Measurements from ENCODE around the gene SPATA20. TPM values are rescaled to one million over a fixed set of nuclear protein-coding genes. Genes with fewer than 3 reads are reported as not detected.
A peak's percentile ranks its signal among the peaks of the same experiment; 100 is the strongest.

The SPATA20 gene
- total and polyA plus RNA-seq, 11 donors, result 13.8 to 83.0 (median 52.3) TPM

DNA sequence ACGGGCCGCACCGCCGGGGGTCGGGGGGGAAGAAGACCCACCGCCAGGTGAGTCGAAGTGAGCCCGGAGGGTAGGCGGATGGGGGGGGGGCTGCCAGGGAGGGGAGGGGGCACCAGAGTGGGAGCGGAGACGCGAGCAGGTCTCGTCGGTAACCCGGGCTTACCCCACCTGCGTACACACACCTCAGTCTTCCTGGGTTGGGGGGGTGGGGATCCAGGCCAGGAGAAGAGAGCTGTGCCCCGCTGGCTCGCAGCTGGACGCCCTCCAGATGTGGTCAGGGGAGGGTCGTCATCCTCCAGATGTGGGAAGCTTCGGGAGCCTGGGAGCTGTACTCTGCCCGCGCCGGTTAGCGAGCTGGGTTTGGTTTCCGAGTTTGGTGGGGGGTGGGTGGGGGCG lies 14.8 kb downstream of the SPATA20 start:
- DNase-seq (no peak), ATAC-seq (no peak)
- Histone ChIP-seq H3K4me3 (peak overlapping the region in 1 of 12 donors; percentile 65), H3K4me1 (peaks cover 12 to 50% (median 29%) of the 10 kb centered on the region in 12 donors), H3K36me3 (no peaks in the 10 kb centered on the region), H3K27ac (no peak overlapping the region), H3K9me3 (no peaks in the 10 kb centered on the region), H3K27me3 (peaks cover 27 to 86% (median 53%) of the 10 kb centered on the region in 9 donors)
- TF ChIP-seq, protein P1, sequence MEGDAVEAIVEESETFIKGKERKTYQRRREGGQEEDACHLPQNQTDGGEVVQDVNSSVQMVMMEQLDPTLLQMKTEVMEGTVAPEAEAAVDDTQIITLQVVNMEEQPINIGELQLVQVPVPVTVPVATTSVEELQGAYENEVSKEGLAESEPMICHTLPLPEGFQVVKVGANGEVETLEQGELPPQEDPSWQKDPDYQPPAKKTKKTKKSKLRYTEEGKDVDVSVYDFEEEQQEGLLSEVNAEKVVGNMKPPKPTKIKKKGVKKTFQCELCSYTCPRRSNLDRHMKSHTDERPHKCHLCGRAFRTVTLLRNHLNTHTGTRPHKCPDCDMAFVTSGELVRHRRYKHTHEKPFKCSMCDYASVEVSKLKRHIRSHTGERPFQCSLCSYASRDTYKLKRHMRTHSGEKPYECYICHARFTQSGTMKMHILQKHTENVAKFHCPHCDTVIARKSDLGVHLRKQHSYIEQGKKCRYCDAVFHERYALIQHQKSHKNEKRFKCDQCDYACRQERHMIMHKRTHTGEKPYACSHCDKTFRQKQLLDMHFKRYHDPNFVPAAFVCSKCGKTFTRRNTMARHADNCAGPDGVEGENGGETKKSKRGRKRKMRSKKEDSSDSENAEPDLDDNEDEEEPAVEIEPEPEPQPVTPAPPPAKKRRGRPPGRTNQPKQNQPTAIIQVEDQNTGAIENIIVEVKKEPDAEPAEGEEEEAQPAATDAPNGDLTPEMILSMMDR (IDR thresholded peaks at IDR 0.05), result no peak
- TF ChIP-seq POLR2A (IDR thresholded peaks at IDR 0.05), result no peak
- 2 to 7% (median 2%) methylated on average over 9 to 27 of the region's 27 CpGs for WGBS, 4 donors
- intact Hi-C loops (cut with DNase I), result loop anchor here in 1 of 10 donors (2.0 kb wide), 1 partner anchor 43 kb away; no protein-coding TSS in a partner anchor

DNA sequence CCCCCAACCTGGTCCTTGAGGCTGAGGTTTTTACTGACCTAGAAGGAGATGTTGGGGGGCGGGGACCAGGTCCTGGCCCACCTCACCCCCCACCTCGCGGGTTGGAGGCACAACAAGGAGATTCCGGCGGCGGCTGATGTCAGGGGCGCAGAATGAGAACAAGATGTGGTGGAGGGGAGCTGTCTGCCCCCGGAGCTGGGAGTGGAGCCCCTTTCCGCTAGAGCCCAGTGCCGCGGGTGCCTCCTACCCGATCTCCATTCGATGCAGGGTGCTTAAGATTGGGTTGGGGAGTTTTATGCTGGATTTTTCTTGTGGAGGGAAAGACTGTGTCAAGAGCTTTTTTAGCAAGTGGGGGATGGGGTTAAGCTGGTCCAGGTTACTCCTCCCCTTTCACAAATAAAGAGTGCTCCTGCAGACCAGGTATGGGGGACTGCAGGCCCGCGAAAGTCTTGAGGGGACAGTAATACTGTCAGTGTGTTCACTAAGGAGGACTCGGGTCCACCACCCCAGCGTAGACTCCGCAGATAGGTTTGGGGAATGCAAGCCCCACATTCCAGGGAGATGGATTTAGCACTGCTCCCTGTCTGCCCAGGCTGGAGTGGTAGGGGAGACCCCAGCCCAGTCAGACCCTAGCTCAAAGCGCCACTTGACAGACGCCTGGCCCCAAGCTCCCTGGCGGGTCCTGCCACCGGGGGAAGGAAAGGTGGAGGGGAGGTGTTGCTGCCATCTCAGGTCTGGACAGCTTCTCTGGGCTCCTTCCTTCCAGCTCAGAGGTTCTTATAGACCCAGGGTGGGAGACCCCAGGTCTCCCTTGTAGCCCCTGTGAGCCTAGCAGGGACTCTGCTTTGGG lies 15.5 kb downstream of the SPATA20 start:
- peaks cover 27 to 83% (median 53%) of the 10 kb centered on the region in 9 donors for H3K27me3 ChIP-seq
- no peak overlapping the region for H3K27ac ChIP-seq
- 32 to 53% (median 34%) methylated on average over 15 to 22 of the region's 22 CpGs for WGBS, 4 donors
- peaks cover 12 to 46% (median 29%) of the 10 kb centered on the region in 12 donors for H3K4me1 ChIP-seq
- TF ChIP-seq POLR2A (IDR thresholded peaks at IDR 0.05), result no peak
- TF ChIP-seq, protein P1 (IDR thresholded peaks at IDR 0.05), result no peak
- intact Hi-C loops (cut with DNase I), result no loop called here
- H3K4me3 ChIP-seq, result no peak overlapping the region
- no peak for DNase-seq
- H3K9me3 ChIP-seq, result no peaks in the 10 kb centered on the region
- ATAC-seq, result no peak
- H3K36me3 ChIP-seq, result no peaks in the 10 kb centered on the region

DNA sequence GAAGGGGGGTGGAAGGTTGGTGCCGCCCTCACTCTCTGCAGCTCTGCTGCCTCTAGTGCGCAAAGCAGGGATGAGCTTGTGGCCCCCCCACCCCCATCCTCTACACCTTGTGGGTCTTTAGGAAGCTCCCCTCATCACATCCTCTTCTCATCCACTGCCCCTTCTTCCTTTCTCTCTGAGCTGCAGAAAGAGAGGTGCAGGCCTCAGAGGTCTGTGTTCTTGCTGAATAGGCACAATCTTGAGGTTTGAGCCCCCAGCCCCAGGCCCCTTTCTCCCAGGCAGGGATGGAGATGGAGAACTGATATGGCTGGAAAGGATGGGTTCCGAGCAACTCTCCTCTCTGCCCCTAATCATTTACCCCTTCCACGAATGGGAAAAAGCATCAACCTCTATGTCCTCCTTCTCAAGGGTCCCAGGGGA lies 16.1 kb downstream of the SPATA20 start:
- peaks cover 12 to 46% (median 29%) of the 10 kb centered on the region in 12 donors for H3K4me1 ChIP-seq
- peaks cover 27 to 81% (median 53%) of the 10 kb centered on the region in 9 donors for H3K27me3 ChIP-seq
- intact Hi-C loops (cut with DNase I), result no loop called here
- no peaks in the 10 kb centered on the region for H3K9me3 ChIP-seq
- H3K36me3 ChIP-seq, result no peaks in the 10 kb centered on the region
- ATAC-seq (no peak), DNase-seq (no peak)
- no peak overlapping the region for H3K27ac ChIP-seq
- 62 to 79% (median 70%) methylated on average over 4 of the region's 4 CpGs for WGBS, 4 donors
- TF ChIP-seq, protein P1 (IDR thresholded peaks at IDR 0.05), result no peak
- no peak for TF ChIP-seq POLR2A (IDR thresholded peaks at IDR 0.05)
- H3K4me3 ChIP-seq, result no peak overlapping the region

DNA sequence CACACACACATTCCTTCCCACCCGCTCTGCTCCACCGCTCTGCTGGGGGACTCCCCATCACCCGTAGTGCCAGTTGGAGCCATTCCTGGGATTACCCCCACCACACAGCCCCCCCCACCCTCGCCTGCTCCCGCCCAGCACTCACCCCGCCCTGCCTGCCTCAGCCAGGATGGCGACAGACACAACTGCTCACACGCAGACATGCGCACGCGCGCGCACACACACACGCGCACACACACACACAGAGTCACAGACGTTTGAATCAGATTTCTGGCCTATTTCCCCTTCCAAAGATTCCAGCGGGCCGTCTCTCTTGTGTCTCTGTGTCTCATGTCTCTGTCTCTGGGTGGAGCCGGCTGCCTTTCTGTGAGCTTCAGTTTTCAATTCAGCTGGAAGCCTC lies 17.9 kb downstream of the SPATA20 start:
- intact Hi-C loops (cut with DNase I), result no loop called here
- peaks cover 19 to 63% (median 41%) of the 10 kb centered on the region in 9 donors for H3K27me3 ChIP-seq
- DNase-seq (peak in 4 of 5 donors; percentile 64 to 81 (median 74)), ATAC-seq (peak in 3 of 4 donors; percentile 33 to 54 (median 37))
- WGBS, 4 donors, result 45 to 59% (median 46%) methylated on average over 18 to 19 of the region's 19 CpGs
- no peak for TF ChIP-seq POLR2A (IDR thresholded peaks at IDR 0.05)
- TF ChIP-seq, protein P1 (IDR thresholded peaks at IDR 0.05), result no peak
- no peaks in the 10 kb centered on the region for H3K36me3 ChIP-seq
- H3K4me1 ChIP-seq, result peaks cover 9 to 31% (median 15%) of the 10 kb centered on the region in 12 donors
- H3K27ac ChIP-seq, result peak overlapping the region in 1 of 12 donors; percentile 17
- no peaks in the 10 kb centered on the region for H3K9me3 ChIP-seq
- peak overlapping the region in 2 of 12 donors; percentile 10 to 12 for H3K4me3 ChIP-seq

Data from heart left ventricle (tissue), 16 donors.